GM12874 (cell line): Measurements from ENCODE around the gene ULK2.

ENCODE experiments used
- CTCF ChIP-seq: IDR thresholded peaks from 2 replicates; pipeline ENCODE4 v1.5.1; 2011; ENCODE audit warnings: low read depth, mild to moderate bottlenecking, control low read depth, low read length, moderate library complexity; ENCODE audit not compliant: insufficient read depth

The ULK2 gene

GRCh38 chr17:19770985-19771735, 96.6 kb downstream of the ULK2 start:
- TF ChIP-seq CTCF: no peak

- no peak for TF ChIP-seq CTCF
These were observed 97.6 kb downstream of the ULK2 start for GRCh38 chr17:19769946-19770652.

DNA sequence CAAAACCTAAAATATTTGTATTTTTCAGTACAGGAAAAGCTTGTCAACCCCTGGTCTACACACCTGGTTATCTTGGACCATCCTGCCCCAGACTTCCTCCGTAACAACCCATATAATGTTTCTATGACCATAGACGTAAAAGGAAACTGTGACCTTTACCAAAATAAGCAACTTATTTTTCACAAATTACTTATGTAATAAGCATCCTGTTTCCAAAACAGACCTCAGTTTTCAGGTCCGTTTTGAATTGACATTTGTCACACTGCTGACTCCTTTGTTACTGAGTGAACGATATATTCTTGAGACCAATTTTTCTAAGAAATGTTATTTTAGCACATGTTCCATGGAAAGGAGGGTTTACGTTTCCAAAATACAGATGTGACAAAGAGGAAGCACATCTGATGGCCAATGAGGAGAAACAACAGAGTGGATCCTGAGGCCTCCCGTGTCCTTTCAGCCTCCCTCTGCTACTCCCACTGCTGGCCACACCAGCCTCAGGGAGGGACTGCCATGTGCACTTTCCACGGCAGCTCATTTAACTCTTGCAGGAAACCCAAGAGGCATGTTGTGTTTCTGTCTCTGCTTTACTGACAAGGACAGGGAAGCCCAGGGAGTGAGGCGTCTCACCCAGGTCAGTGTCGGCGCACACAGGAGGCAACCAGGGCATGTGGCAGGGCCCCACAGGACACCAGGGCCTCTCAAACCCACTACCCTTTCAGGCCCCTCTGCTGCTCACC, 99.5 kb downstream of the ULK2 start:
- no peak for TF ChIP-seq CTCF

DNA sequence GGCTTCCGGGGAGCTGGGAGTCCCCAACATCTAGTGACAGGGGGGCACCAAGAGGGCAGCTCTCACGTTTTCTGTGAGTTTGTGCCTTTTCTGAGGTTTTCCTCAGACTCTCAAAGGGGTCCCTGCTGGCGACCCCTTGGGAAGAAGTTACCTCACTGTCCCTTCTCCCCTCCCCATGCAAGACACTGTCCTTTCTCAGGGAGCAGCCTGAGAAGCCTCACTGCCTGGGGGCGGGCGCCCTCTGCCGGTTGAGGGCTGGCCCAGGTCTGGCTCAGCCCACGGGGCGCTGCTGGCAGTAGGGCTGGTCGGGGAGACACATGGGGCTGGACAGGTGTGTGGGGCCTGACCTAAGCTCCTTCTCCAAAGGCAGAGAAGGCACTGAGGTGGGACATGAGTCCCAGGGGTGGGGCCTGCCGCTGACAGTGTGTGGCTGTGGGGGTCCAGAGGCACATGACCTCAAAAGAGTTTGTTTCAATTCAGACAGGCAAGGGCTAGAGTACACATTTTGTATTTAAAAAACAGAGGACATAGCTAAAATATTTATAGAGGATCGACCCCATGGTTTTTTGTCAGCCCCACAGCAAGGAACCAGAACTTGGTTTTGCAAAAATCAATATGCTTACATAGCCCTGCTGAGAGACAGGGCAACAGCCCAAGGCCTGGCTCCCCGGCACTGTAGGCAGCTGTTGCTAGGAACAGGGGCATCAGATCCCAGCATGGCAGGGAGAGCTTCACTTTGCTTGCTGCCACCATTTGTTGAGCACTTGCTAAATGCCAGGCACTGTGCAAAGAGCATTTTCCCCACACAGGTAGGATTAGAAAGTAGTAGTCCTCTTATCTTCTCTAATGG, 101.1 kb downstream of the ULK2 start:
- peak; percentile 99 for TF ChIP-seq CTCF

DNA sequence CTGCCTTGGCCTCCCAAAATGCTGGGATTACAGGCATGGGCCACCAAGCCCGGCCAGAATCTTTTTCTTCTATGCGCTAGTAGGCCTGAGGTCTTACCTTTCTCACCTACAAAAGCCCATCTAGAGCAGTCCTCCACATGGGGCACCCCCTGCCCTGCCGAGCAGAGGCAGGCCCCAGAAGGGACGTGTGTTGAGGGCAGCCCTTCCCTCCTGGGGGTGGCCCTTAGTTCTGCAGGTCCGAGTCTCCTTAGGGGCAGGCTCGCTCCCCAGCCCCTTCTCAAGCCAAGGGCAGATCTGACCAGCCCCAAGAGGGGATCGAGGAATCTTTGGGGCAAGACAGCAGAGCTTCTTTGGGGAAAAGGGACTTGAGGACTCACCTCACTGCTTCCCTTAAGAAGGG, 101.7 kb downstream of the ULK2 start:
- TF ChIP-seq CTCF: no peak

DNA sequence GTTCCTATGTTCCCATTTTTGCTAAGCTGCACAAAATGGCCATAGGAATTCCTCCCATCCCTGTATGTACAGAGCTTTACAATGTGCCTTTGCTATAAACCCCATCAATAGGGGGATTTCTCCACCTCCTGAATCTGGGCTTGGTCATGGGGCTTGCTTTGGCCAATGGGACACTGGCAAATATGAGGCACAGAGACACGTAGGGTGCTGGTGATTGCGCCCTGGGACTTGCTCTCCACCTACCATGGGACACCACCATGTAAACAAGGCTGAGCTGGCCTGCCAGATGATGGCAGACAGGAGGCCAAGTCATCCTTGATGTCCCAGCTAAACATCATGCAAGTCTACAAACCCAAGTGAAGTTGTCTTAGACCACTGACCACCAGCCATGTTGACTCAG, 104.3 kb downstream of the ULK2 start:
- TF ChIP-seq CTCF: no peak
